CD1c-positive myeloid dendritic cell (primary cell): Measurements from ENCODE around the gene ERVH48-1.
"Not testable (repeated sequence)": the region's sequence is repeated elsewhere in the genome, so short reads cannot be mapped to it uniquely, and the experiment has no call there.

Source experiments
- DNase-seq: peaks from one replicate; pipeline ENCODE4 v3.0.0-alpha.2; 2016; ENCODE audit errors: extremely low spot score

ERVH48-1 gene

DNA sequence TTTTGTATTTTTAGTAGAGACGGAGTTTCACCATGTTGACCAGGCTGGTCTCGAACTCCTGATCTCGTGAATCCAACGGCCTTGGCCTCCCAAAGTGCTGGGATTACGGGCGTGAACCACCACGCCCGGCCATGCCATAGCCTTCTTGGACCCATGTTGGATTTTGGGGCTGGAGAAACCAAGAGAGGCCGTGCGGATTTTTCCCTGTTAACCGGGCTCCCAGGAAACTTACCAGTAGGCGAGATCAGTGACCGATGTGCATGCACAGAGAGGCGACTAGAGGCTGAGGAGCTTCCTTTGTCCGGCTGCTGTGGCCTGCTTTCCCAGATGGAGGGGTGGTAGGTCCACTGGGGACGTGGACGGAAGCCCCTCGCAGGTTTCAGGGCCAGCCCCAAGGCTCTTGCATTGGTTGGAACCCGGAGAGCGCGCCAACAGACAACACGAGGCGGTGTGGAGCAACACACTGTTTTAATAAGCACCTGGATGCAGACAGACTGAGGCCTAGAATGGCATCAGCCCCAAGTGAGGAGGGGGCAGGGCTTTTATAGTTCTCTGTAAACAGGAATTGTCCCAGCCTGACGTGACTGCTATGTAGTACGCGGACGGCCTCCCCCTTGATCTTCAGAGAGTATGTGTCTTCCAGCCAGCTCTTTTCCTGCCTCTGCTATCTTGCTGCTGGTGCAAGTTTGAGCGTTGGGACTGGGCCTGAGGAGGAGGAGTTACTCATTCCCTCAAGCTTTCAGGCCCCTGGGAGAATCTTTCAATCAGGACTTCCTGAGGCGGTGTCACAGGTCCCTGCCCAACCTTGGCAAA lies at the start of gene ERVH48-1:
Gene ERVH48-1, minus strand, starts transcription at position 517 of the 813 bp plus-strand sequence. CDS start 6,624 bp downstream, outside the sequence.
- no peak for DNase-seq

DNA sequence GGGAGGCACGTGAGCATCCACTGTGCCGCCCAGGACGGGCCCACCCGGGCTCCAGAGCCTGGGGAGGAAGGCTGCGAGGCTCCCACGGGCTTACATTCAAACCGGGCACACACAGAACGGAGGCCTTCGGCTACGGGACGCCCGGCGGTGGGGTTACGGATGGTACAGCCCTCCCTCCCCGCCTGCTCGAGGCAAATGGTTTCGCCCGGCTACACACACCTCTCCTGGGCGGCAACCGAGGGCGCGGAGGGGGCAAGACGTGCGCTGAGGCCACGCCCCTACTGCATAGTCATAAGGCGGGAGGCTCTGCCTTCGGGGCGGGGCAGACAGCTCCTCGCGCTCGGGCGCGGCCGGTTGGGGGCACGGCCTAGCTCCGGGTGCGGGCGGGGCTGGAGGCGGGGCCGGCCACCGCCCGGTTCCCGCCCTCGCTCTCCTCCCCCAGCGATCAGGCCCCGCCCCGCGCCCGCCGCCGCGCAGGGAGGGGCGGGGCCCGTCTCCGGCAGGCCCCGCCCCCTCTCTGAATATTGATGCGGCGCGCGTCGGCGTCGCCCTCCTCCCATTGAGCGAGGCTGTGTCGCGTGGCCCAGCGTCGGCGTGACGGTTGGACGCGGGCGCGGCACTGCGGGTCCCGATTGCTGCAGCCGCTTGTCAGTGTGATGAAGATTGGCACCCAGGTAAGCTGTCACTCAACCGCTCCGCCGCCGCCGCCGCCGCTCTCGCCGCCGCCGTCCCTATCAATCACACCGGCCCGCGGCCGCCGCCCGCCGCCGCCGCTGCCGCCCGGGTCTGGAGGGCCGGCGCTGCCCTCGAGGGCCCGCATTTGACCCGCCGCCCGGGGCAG lies 48.8 kb upstream of the ERVH48-1 start, which contains the start of gene PKNOX1:
Gene PKNOX1, plus strand, starts transcription at position 572 of the 841 bp plus-strand sequence. CDS start 29,820 bp downstream, outside the sequence.
- DNase-seq: peak; percentile 100

DNA sequence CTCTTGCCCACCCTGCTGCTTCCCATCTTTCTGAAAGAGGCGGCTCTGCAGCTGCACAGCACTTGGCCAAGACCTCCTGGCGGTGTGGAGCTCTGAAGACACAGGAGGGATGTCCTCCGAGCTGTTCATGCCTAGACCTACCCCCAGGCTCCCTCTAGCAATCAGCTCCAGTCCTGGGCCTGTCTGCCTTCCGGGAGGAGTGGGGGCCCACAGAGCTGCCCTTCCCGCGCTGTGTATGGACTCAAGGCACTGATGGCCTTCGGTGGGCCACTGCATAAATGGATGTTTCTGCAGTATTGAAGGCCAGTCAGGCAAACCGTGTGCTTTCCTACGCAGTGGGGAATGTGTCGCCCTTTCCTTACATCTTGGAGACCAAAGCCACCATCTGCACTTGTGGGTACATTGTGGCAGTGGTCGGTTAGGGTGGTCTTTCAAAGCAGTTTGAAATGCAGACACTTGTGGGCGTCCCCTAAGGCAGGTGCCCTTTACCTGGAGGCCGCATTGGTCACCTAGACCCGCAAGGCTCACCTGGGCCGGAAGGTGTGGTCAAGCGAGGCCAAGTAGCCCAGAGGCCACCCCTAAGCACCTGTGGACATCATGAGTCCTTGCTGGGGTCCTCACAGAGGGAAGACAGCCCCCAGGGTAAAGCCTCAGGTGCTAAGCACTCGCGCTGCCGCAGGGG lies 48.0 kb upstream of the ERVH48-1 start:
- DNase-seq: no peak

DNA sequence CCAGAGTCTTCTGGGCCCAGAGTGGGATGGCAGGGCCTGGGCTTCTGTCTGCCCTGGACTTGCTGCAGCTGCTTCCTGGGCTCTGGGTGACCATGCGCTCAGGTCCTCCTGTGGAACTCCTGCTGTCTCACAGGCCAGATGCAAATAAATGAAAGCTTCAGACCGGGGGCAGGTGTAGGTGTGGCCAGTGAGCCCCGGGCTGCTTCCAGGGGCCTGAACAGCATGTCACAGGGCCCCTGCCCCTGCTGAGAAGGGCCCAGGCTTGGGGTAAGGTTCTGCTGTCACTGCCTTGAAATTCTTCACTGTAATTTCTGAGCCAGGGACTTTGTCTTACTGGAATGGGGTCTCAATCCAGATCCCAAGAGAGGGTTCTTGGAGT lies 46.5 kb upstream of the ERVH48-1 start:
- DNase-seq: no peak

DNA sequence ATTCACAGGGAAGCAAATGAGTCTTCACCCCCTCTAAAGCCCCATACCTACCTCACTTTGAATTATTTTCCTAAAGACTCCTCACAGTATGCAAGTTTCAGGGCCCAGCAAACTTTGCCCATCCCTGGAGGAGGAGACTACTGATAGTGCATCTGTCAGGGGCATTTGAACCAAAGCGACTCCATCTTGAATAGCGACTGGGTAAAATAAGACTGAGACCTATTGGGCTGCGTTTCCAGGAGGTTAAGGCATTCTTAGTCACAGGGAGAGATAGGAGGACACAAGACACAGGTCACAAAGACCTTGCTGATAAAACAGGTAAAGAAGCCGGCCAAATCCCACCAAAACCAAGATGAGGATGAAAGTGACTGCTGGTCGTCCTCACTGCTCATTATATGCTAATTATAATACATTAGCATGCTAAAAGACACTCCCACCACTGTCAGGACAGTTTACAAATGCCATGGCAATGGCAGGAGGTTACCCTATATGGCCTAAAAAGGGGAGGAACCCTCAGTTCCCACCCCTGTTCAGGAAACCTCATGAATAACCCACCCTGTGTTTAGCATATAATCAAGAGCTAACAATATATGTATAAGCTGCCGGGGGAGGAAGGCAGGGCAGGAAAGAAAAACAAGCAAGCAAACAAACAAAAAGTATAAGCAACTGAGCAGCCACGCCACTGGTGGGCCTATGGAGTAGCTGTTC lies 45.7 kb upstream of the ERVH48-1 start:
- DNase-seq: no peak

DNA sequence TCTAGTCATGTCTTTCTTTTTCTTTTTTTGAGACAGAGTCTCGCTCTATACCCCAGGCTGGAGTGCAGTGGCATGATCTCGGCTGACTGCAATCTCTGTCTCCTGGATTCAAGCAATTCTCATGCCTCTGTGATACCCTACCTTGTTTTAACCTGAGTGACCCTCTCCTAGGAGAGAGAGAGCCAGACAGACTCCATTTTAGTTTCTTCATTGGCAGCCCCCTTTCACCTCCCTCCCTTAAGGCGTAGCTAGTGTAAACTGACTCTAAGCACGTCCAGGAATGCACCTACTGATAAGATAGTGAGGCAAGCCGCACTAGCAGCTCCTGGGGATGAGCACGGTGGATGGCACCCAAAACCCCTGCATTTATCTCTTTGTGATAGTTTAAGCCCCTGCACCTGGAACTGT lies 43.8 kb upstream of the ERVH48-1 start:
- no peak for DNase-seq

DNA sequence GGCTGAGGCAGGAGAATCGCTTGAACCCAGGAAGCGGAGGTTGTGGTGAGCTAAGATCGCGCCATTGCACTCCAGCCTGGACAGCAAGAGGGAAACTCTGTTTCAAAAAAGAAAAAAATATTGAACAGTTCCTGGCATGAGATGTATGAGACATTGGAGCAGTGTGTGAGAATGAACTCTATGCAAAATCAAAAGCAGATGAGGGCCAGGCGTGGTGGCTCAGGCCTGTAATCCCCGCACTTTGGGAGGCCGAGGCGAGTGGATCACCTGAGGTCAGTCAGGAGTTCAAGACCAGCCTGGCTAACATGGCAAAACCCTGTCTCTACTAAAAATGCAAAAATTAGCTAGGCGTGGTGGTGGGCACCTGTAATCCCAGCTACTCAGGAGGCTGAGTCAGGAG lies 42.2 kb upstream of the ERVH48-1 start:
- DNase-seq: not testable (repeated sequence)

DNA sequence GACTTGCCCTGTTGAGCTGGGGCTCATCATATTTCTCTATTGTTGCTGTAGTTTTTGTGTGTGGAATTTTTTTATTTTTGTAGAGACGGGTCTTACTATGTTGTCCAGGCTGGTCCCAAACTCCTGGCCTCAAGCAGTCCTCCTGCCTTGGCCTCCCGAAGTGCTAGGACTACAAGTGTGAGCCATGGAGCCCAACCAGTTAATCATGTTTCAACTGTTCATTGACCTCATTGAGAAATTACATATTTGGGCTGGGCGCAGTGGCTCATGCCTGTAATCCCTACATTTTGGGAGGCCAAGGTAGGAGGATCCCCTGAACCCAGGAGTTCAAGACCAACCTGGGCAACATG lies 39.8 kb upstream of the ERVH48-1 start:
- no peak for DNase-seq

DNA sequence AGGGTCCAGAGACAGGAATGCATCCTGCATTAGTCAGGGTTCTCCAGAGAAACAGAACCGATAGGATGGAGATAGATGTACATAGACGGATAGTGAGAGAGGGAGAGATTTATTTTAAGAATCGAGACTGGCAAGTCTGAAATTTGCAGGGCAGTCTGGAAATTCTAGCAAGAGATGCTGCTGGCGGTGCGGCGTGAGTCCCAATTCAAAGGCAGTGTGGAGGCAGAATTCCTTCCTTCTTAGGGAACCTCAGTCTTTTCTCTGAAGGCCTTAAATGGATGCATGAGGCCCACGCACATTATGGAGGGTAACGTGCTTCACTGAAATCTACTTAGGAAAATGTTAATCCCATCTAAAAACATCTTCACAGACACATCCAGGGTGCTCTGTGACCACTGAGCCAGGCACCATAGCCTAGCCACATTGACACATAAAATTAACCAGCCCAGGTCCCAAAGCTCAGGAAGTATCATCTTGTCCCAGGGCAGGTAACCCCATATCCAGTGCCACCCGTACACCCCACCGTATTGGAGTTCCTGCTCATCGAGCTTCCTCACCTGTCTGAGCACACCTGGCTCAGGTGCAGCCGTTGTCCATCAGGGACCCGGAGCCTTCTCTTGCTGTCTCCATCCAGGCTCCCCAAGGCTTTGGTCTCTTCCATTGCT lies 39.2 kb upstream of the ERVH48-1 start:
- DNase-seq: no peak

DNA sequence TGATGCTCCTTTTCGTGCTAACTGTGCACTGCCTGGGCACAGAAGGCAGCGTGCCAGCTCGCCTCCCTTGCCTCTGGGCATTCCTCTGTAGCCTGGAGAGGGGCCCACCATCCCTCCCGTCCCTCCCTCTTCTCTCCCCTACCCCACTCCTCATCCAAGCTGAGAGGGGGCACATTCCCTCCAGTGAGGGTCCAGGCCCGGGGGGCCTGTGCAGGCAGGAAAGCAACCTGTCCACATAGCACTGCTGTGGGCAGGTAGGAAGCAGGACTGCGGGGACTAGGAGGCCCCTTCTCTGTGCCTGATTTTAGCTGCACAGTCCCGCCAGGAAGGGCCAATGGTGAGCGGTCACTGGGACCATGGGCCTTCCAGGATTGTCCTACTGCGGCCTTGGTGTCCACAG lies 38.7 kb upstream of the ERVH48-1 start:
- DNase-seq: no peak

DNA sequence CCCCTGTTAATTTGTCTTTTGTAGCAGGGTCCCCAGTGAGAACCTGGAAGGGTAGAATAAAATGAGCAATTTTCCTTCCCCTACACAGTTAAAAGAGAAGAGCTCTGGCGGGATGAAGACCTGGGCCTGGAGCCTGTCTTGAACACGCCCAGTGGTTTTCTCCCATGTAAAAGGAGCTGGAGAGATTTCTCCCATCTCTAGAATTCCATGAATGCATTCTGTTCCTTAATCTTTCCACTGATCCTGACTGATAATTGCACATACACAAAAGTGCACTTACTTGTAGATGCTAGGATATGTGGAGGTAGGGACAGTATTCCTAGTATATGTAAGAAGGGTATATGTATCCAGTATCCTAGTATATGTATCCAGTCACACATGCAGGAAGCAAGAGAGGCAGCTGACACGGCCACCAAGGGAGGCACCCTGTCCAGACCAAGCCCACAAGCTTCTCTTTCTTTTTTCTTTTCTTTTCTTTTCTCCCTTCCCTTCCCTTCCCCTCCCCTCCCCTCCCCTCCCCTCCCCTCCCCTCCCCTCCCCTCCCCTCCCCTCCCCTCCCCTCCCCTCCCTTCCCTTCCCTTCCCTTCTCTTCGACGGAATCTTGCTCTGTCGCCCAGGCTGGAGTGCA lies 37.1 kb upstream of the ERVH48-1 start:
- no peak for DNase-seq

DNA sequence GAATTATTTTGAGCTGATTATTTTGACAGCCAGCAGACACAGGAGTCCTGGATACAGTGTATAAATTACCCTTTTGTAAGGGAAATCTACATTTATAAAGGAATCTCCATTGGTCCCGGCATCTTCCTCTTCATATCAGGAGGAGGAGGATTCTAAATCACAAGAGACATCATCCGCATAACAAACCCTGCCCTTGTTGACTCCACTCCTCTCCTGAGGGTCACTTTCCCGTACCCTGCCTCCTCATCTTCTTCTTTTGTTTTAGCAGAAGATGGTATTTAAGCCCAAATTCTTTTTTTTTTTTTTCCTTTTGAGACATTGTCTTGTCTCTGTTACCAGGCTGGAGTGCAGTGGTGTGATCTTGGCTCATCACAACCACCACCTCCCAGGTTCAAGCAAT lies 34.3 kb upstream of the ERVH48-1 start:
- DNase-seq: no peak

DNA sequence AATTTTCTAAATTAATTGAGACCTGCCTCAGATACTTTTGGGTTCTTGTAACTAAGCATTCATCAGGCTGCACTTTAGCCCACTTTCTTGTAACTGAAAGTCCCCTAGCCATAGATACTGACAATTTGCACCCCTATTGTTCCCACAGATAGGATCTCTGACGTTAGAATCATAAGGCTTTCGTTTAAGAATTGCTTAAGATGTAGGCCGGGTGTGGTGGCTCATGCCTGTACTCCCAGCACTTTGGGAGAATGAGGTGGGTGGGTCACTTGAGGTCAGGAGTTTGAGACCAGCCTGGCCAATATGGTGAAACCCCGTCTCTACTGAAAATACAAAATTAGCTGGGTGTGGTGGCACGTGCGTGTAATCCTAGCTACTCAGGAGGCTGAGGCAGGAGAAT lies 32.7 kb upstream of the ERVH48-1 start:
- DNase-seq: not testable (repeated sequence)

DNA sequence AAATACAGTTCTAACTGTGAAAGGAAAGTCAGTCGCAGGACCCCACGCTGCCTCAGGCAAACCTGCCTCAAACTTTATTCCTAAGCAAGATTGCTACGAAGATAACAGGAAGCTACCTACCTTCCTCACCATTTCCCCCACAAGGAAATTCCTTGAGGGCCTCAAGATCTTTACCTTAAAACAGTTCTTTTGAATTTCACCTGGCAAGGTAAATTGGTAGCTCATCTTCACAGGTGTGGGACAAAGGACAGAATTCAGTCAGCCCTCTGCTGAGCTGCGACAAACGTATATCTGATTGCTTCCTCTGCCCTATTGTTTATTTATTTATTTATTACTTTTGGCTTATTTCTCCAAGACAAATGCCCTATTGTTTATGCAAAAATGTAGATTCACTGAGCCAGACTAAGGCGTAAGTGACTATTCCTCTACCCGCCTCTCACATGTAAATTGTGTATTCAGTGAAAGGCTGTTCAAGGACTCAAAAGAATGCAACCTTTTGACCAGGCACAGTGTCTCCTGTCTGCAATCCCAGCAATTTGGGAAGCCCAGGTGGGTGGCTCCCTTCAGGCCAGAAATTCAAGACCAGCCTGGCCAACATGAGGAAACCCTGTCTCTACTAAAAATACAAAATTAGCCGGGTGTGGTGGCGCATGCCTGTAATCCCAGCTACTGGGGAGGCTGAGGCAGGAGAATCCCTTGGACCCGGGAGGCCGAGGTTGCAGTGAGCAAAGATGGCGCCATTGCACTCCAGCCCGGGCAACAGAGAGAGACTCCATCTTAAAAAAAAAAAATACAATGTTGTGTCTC lies 31.6 kb upstream of the ERVH48-1 start:
- no peak for DNase-seq

DNA sequence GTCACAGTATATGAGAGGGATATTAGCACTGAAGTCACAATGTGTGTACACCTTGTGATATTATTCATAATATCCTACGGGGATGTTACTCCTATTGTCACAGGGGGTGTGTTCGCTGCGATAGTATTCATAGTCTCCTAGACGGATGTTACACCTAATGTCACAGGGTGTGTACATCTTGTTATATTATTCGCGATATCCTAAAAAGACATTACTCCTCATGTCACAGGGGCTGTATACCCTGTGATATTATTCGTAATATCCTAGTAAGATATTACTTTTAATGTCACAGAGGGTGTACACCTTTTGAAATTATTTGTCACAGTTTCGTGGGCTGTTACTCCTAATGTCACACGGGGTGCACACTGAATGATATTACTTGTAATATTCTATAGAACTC lies 25.8 kb upstream of the ERVH48-1 start:
- DNase-seq: not testable (repeated sequence)

DNA sequence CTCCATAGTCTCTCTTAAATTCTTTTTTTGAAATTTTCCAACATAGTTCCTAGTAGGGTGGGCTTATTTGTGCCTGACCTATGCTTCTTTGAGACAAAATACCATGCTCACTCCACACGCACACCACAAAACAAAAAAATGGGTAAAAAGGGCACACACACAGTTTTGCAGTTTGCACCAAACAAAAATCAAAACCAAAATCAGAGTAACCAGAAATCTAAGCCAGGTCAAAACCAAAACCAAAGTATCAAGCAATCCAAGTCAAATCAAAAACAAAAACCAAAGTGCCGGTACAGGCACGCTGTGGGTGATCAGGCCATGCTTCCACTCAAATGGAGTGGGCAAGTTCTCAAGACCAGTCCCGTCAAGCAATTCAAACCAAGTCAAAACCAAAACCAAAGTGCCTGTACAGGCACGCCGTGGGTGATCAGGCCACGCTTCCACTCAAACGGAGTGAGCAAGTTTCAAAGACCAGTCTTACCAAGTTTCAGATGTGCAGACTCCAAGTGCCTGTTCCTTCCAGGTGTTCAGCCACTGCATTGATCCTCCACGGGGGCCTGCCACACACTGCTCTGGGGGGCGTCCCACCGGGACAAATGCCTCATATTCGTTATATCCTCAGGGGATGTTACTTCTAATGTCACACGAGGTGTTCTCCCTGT lies 23.8 kb upstream of the ERVH48-1 start:
- not testable (repeated sequence) for DNase-seq

DNA sequence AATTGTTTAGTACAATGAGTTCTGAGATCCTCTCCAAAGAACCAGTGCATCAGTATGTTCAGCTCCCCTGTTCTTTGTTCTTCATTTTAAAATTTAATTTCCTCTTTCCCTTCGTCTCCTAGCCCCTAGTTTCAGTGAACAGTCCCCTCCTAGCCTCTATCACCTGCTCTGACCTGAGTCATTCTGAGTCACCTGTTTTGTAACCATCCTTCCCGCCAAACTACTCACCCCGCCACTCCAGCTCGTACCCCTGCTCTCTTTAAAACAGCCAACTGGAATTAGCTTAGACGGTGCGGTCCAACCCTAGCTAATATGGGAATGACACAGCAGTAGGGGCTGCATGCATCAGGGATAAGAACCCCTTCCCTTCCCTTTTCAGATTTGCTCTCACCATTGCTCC lies 16.8 kb upstream of the ERVH48-1 start:
- DNase-seq: no peak

DNA sequence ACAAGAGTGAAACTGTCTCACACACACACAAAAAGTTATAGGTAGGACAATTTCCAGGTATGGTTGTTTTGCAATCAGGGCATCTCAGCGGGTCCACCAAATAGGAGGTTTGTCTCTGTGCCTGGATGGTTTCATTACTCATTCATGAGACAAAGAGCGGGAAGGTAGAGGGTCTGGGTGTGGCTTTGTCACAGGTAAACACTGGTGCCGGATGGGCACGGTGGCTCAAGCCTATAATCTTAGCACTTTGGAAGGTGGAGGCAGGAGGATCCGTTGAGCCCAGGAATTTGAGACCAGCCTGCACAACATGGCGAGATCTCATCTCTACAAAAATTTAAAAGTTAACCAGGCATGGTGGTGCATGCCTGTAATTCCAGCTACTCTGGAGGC lies 16.3 kb upstream of the ERVH48-1 start:
- no peak for DNase-seq
